ENCODE results near the gene UBL7.
"Not testable (repeated sequence)": the region's sequence is repeated elsewhere in the genome, so short reads cannot be mapped to it uniquely, and the experiment has no call there.

- not testable (repeated sequence) for TF ChIP-seq CTCF (IDR thresholded peaks at IDR 0.05; ENCODE audit: low read length); EZH2 (IDR thresholded peaks at IDR 0.05; ENCODE audit: borderline replicate concordance, low read length)
Observed at GRCh38 chr15:74459798-74460197, 1.2 kb downstream of the UBL7 start.

All from OCI-LY1 (cell line).